K562 (cell line): Measurements from ENCODE around the gene PIF1. TPM values are rescaled to one million over a fixed set of nuclear protein-coding genes. Genes with fewer than 3 reads are reported as not detected.

ENCODE experiments used
- CBFB ChIP-seq: sonication (generic); formaldehyde crosslinking; IDR thresholded peaks from 2 replicates; pipeline ENCODE4 v1.4.0; 2020; ENCODE audit warnings: mild to moderate bottlenecking, missing genetic modification reagents
- CBX3 ChIP-seq, 2 experiments: IDR thresholded peaks; 1 replicate in 1 of 2; 2 replicates in 1 of 2; pipeline ENCODE4 v1.6.1; 2012; ENCODE audit warnings: inconsistent platforms in 2 of 2, low read length in 2 of 2, borderline replicate concordance in 1 of 2, control low read depth in 1 of 2
- CXXC5 ChIP-seq: fragments of 250-450 bp; sonication (Bioruptor Pico); IDR thresholded peaks from 2 replicates; pipeline ENCODE4 v1.8.0; 2022; ENCODE audit warnings: inconsistent platforms, mild to moderate bottlenecking, moderate library complexity
- DNMT1 ChIP-seq: fragments of 450-650 bp; IDR thresholded peaks from 2 replicates; pipeline ENCODE4 v1.6.1; 2016; ENCODE audit warnings: antibody characterized with exemption, mild to moderate bottlenecking
- HDAC1 ChIP-seq, 2 experiments: fragments of 450-650 bp; IDR thresholded peaks; 2 replicates each; pipeline ENCODE4 v1.6.1; 2016 to 2017; ENCODE audit warnings: inconsistent platforms in 1 of 2, mild to moderate bottlenecking in 1 of 2, moderate library complexity in 1 of 2
- HMGN3 ChIP-seq: IDR thresholded peaks from 2 replicates; pipeline ENCODE4 v1.6.1; 2011; ENCODE audit warnings: borderline replicate concordance, low read depth, mild to moderate bottlenecking, mixed read lengths, low read length; ENCODE audit not compliant: insufficient read length; ENCODE audit errors: extremely low read depth
- KHSRP ChIP-seq: fragments of 450-650 bp; IDR thresholded peaks from 2 replicates; pipeline ENCODE4 v1.6.1; 2017
- MBD2 ChIP-seq: sonication (generic); IDR thresholded peaks from 2 replicates; pipeline ENCODE4 v1.6.1; 2016; ENCODE audit warnings: low read depth, borderline replicate concordance
- MTA2 ChIP-seq: fragments of 450-650 bp; IDR thresholded peaks from 2 replicates; pipeline ENCODE4 v1.6.1; 2016; ENCODE audit warnings: low read depth
- MYBL2 ChIP-seq, 2 experiments: fragments of 450-650 bp in 1 of 2; sonication (generic) in 1 of 2; formaldehyde crosslinking in 1 of 2; IDR thresholded peaks; 2 replicates each; pipeline versions ENCODE4 v1.6.1 to v1.8.1; 2017 to 2022; ENCODE audit warnings: borderline replicate concordance in 1 of 2, inconsistent platforms in 1 of 2, low read depth in 1 of 2, mild to moderate bottlenecking in 1 of 2, missing genetic modification reagents in 1 of 2, moderate library complexity in 1 of 2
- NR2F6 ChIP-seq: fragments of 450-650 bp; formaldehyde crosslinking; IDR thresholded peaks from 2 replicates; pipeline ENCODE4 v1.4.0; 2020; ENCODE audit warnings: mild to moderate bottlenecking
- PRDM10 ChIP-seq: fragments of 450-650 bp; IDR thresholded peaks from 2 replicates; pipeline ENCODE4 v1.6.1; 2018; ENCODE audit not compliant: partially characterized antibody
- RBFOX2 ChIP-seq: fragments of 200-400 bp; formaldehyde crosslinking; IDR thresholded peaks from 2 replicates; pipeline ENCODE4 v1.6.1; 2017; ENCODE audit warnings: low read depth, mild to moderate bottlenecking, low read length, moderate library complexity
- SMC3 ChIP-seq: conservative IDR thresholded peaks from 2 replicates; pipeline ENCODE4 v1.6.1; 2011; ENCODE audit warnings: low read depth, low read length, improper control_type of control experiment; ENCODE audit not compliant: insufficient read depth
- TOE1 ChIP-seq, 2 experiments: fragments of 450-650 bp in 1 of 2; sonication (generic) in 1 of 2; formaldehyde crosslinking in 1 of 2; IDR thresholded peaks; 2 replicates each; pipeline versions ENCODE4 v1.7.1 to v1.8.0; 2016 to 2022; ENCODE audit warnings: borderline replicate concordance in 2 of 2, mild to moderate bottlenecking in 2 of 2, antibody characterized with exemption in 1 of 2, inconsistent platforms in 1 of 2, low read depth in 1 of 2, missing genetic modification reagents in 1 of 2, moderate library complexity in 1 of 2
- ZKSCAN1 ChIP-seq: fragments of 150-350 bp; IDR thresholded peaks from 2 replicates; pipeline ENCODE4 v1.6.1; 2016; ENCODE audit warnings: low read depth, low read length
- polyA plus RNA-seq, 8 experiments: library from polyadenylated mRNA; depleted of rRNA in 4 of 8; stranded (reverse) in 5 of 8; unstranded in 3 of 8; fragments of >200 nt; fragmentation: Nextera tagmentation in 2 of 8; fragmentation: Illumina TruSeq in 1 of 8; extraction: Ambion mirVana in 2 of 8; extraction: Trizol in 1 of 8; gene quantifications; 2 replicates each; pipeline versions ENCODE4 v1.2.1 to v1.2.3, GENCODE V29; 2011 to 2014; ENCODE audit warnings: inconsistent platforms in 1 of 8, missing spikeins in 1 of 8
- total RNA-seq, 7 experiments: library from RNA; depleted of rRNA in 6 of 7; stranded (reverse); fragments of >200 nt in 6 of 7; fragmentation: Illumina TruSeq in 2 of 7; extraction: Trizol in 2 of 7; gene quantifications; 2 replicates each; pipeline versions ENCODE4 v1.2.1 to v1.2.3, GENCODE V29; 2011 to 2021; ENCODE audit warnings: low replicate concordance in 1 of 7
- TF ChIP-seq, protein P1 (sequence below): sonication (generic); formaldehyde crosslinking; IDR thresholded peaks from 2 replicates; pipeline ENCODE4 v1.8.1; 2022; ENCODE audit warnings: missing genetic modification reagents
- TF ChIP-seq, protein P2 (sequence below): fragments of 200-800 bp; sonication (Bioruptor generic); IDR thresholded peaks from 2 replicates; pipeline ENCODE4 v1.6.1; 2017; ENCODE audit warnings: missing genetic modification characterization, missing compliant biosample characterization
- TF ChIP-seq, protein P3 (sequence below): fragments of 250-450 bp; sonication (Bioruptor Pico); IDR thresholded peaks from 2 replicates; pipeline ENCODE4 v1.4.0; 2020

Gene PIF1
- total and polyA plus RNA-seq, 9 of the 15 experiments (the other 6 are each of a cell fraction or from before 2014, with no cell fraction given) = 1.1 to 37.9 (median 11.5) TPM

DNA sequence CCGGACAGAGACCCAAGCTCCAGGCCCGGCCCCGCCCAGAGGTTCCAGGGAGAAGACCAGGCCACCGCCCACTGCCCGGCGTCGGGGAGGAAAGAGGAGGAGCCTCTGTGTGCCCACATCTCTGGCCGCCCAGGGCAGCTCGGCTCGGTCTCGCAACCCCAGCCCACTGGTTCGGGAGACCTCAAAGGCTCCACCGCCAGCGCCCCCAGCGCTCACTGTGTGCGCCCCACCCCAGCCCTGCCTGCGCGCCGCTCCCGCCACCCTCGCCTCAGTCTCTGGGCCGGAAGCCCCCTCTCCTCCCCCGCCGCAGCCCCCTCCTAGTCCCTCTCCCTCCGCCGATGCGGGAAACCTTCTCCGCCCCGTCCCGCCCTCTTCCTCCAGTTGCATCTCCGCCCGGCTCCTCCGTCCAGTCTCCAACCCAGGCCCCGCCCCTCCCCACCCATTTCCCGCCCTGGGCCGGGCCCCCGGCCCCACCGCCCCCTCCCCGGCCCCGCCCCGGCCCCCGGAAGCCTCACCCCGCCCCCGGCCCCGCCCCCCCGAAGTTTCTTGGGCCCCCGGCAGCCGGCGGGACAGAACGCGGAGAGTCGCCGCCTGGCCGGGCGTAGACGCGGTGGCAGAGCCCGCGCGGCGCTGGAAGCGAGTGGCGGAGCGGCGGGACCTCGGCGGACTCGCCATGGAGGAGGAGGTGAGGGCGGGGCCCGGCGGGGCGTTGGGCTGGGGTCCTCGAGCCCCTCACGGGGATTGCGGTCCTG, 16.1 kb upstream of the PIF1 start, which contains the start of gene PLEKHO2 (continued):
- TF ChIP-seq PRDM10 (peak; percentile 58), CXXC5 (peak; percentile 7), CBX3 (IDR thresholded peaks at IDR 0.05; ENCODE audit: borderline replicate concordance in 1 of 2, low read length in 2 of 2) (no peak), KHSRP (no peak), HDAC1 (IDR thresholded peaks at IDR 0.05) (0 out of 4 replicates have a peak, but pooled peaks of 1 of the 2 experiments have one; percentile 23), MBD2 (0 out of 2 replicates have a peak, but pooled peaks have one; percentile 53), TOE1 (IDR thresholded peaks at IDR 0.05; ENCODE audit: borderline replicate concordance) (no peak; the same call in 1 of the 2 replicates), TOE1 (CRISPR knock-in tag; IDR thresholded peaks at IDR 0.05; ENCODE audit: borderline replicate concordance, low read depth) (no peak), DNMT1 (no peak), HMGN3 (peak; percentile 13), NR2F6 (CRISPR knock-in tag) (no peak), SMC3 (no peak), MTA2 (no peak), CBFB (CRISPR knock-in tag) (0 out of 2 replicates have a peak, but pooled peaks have one; percentile 38), RBFOX2 (peak; percentile 88), ZKSCAN1 (no peak), MYBL2 (IDR thresholded peaks at IDR 0.05; ENCODE audit: low read depth) (no peak), MYBL2 (CRISPR knock-in tag; IDR thresholded peaks at IDR 0.05; ENCODE audit: borderline replicate concordance) (no peak)
- TF ChIP-seq, protein P1, sequence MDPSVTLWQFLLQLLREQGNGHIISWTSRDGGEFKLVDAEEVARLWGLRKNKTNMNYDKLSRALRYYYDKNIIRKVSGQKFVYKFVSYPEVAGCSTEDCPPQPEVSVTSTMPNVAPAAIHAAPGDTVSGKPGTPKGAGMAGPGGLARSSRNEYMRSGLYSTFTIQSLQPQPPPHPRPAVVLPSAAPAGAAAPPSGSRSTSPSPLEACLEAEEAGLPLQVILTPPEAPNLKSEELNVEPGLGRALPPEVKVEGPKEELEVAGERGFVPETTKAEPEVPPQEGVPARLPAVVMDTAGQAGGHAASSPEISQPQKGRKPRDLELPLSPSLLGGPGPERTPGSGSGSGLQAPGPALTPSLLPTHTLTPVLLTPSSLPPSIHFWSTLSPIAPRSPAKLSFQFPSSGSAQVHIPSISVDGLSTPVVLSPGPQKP (CRISPR knock-in tag) = no peak
- TF ChIP-seq, protein P2, sequence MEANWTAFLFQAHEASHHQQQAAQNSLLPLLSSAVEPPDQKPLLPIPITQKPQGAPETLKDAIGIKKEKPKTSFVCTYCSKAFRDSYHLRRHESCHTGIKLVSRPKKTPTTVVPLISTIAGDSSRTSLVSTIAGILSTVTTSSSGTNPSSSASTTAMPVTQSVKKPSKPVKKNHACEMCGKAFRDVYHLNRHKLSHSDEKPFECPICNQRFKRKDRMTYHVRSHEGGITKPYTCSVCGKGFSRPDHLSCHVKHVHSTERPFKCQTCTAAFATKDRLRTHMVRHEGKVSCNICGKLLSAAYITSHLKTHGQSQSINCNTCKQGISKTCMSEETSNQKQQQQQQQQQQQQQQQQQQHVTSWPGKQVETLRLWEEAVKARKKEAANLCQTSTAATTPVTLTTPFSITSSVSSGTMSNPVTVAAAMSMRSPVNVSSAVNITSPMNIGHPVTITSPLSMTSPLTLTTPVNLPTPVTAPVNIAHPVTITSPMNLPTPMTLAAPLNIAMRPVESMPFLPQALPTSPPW = peak; percentile 98
- TF ChIP-seq, protein P3, sequence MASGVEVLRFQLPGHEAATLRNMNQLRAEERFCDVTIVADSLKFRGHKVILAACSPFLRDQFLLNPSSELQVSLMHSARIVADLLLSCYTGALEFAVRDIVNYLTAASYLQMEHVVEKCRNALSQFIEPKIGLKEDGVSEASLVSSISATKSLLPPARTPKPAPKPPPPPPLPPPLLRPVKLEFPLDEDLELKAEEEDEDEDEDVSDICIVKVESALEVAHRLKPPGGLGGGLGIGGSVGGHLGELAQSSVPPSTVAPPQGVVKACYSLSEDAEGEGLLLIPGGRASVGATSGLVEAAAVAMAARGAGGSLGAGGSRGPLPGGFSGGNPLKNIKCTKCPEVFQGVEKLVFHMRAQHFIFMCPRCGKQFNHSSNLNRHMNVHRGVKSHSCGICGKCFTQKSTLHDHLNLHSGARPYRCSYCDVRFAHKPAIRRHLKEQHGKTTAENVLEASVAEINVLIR (CRISPR knock-in tag) = no peak
